Esophagus squamous epithelium (tissue), 5 donors: Measurements from ENCODE around the gene LPP. TPM values are rescaled to one million over a fixed set of nuclear protein-coding genes. Genes with fewer than 3 reads are reported as not detected.

Source experiments
- DNase-seq: peaks from one replicate; lab custom pipeline; 2025; lab: John Stamatoyannopoulos, UW
- H3K27ac ChIP-seq, 4 donors: fragments of 200-600 bp; sonication (generic); one replicate each; pipeline ENCODE4 v1.5.1; 2016 to 2019; ENCODE audit warnings: mild to moderate bottlenecking in 1 of 4
- H3K27me3 ChIP-seq, 4 donors: fragments of 200-600 bp; sonication (generic); 1 replicate in 3 of 4; 2 replicates in 1 of 4; pipeline versions ENCODE4 v1.5.1 to v1.6.0; 2017 to 2021; ENCODE audit warnings: antibody characterized with exemption in 1 of 4
- H3K36me3 ChIP-seq, 3 donors: fragments of 200-600 bp; sonication (generic); one replicate each; pipeline ENCODE4 v1.5.1; 2016 to 2019
- H3K4me1 ChIP-seq, 3 donors: fragments of 200-600 bp; sonication (generic); one replicate each; pipeline ENCODE4 v1.5.1; 2017 to 2019
- H3K4me3 ChIP-seq, 4 donors: fragments of 200-600 bp; sonication (generic); 1 replicate in 3 of 4; 2 replicates in 1 of 4; pipeline ENCODE4 v1.5.1; 2016 to 2019; ENCODE audit warnings: mild to moderate bottlenecking in 2 of 4, moderate library complexity in 1 of 4
- H3K9me3 ChIP-seq, 3 donors: fragments of 200-600 bp; sonication (generic); one replicate each; pipeline ENCODE4 v1.5.1; 2016 to 2019
- CTCF ChIP-seq, 6 experiments: fragments of 450-650 bp in 4 of 6; fragments of 200-600 bp in 2 of 6; sonication (generic) in 2 of 6; IDR thresholded peaks; one replicate each; pipeline ENCODE4 v1.5.1; 2016 to 2019; ENCODE audit warnings: antibody characterized with exemption in 6 of 6, mild to moderate bottlenecking in 4 of 6, moderate library complexity in 4 of 6
- POLR2A ChIP-seq, 4 donors: fragments of 450-650 bp; IDR thresholded peaks; one replicate each; pipeline ENCODE4 v1.6.1; 2017; ENCODE audit warnings: antibody characterized with exemption in 4 of 4, mild to moderate bottlenecking in 4 of 4, moderate library complexity in 3 of 4
- WGBS, 2 donors: methylation state at CpG; one replicate each; pipeline ENCODE4 v1.1.5; 2018; 5-methylcytosine and 5-hydroxymethylcytosine counted together
- intact Hi-C: fragments of 100-400 bp; cut with DNase I; formaldehyde crosslinking; loops from one replicate; pipeline ENCODE4 v1.15.0; 2022
- total RNA-seq, 4 donors: library from RNA; depleted of rRNA; stranded (reverse); fragments of >200 nt; gene quantifications; one replicate each; pipeline ENCODE4 v1.1.0, GENCODE V29; 2016
- donor health status: DM: yes; HTN: yes; CAD: no.

LPP gene
- 100 to 1,000 TPM in 2 of 4 donors, 10 to 100 TPM in 2; 41.4 to 369 (median 97.3) TPM for total RNA-seq

GRCh38 chr3:188154014-188154808 is at the start of gene LPP:
LPP (plus strand) TSS chr3:188154157; CDS start chr3:188406121, 251,964 bp downstream.
- peak; percentile 35 for DNase-seq
- peaks cover 24 to 77% (median 28%) of the 10 kb centered on the region in 3 donors for H3K4me1 ChIP-seq
- H3K27ac ChIP-seq: peak within 1 kb of the TSS; percentile 93 to 98 (median 96)
- peak within 1 kb of the TSS; percentile 69 to 93 (median 92) for H3K4me3 ChIP-seq
- intact Hi-C loops: no loop called here
- H3K36me3 ChIP-seq: no peaks in the 10 kb centered on the region
- 0% methylated on average over 7 to 11 of the region's 66 CpGs for WGBS, 2 donors
- no peaks in the 10 kb centered on the region for H3K27me3 ChIP-seq
- peak in 2 of 4 donors; percentile 33 to 77 for TF ChIP-seq POLR2A (IDR thresholded peaks at IDR 0.05)
- TF ChIP-seq CTCF (IDR thresholded peaks at IDR 0.05): no peak
- no peaks in the 10 kb centered on the region for H3K9me3 ChIP-seq

GRCh38 chr3:188106006-188106405 is 48.0 kb upstream of the LPP start:
- 71 to 95% methylated on average over 1 of the region's 1 CpG for WGBS, 2 donors
- H3K4me3 ChIP-seq: no peak overlapping the region
- H3K4me1 ChIP-seq: no peaks in the 10 kb centered on the region

GRCh38 chr3:188106454-188106853 is 47.5 kb upstream of the LPP start:
- no peak for DNase-seq
- no peaks in the 10 kb centered on the region for H3K9me3 ChIP-seq
- intact Hi-C loops: no loop called here
- no peaks in the 10 kb centered on the region for H3K36me3 ChIP-seq
- no peak for TF ChIP-seq CTCF (IDR thresholded peaks at IDR 0.05)
- TF ChIP-seq POLR2A (IDR thresholded peaks at IDR 0.05): no peak
- 91 to 95% methylated on average over 5 of the region's 5 CpGs for WGBS, 2 donors
- H3K4me3 ChIP-seq: no peak overlapping the region
- H3K27ac ChIP-seq: no peak overlapping the region
- no peaks in the 10 kb centered on the region for H3K4me1 ChIP-seq
- peaks cover 0 to 27% (median 0%) of the 10 kb centered on the region in 4 donors for H3K27me3 ChIP-seq

More at GRCh38 chr3:188106006-188106405, 48.0 kb upstream of the LPP start:
- no peak for TF ChIP-seq POLR2A (IDR thresholded peaks at IDR 0.05)
- no peak for TF ChIP-seq CTCF (IDR thresholded peaks at IDR 0.05)
- Histone ChIP-seq H3K36me3 (no peaks in the 10 kb centered on the region), H3K27ac (no peak overlapping the region), H3K9me3 (no peaks in the 10 kb centered on the region), H3K27me3 (peaks cover 0 to 27% (median 0%) of the 10 kb centered on the region in 4 donors)
- intact Hi-C loops: no loop called here
- no peak for DNase-seq

- H3K9me3 ChIP-seq: no peaks in the 10 kb centered on the region
- no peak overlapping the region for H3K27ac ChIP-seq
- TF ChIP-seq POLR2A (IDR thresholded peaks at IDR 0.05) (no peak), CTCF (IDR thresholded peaks at IDR 0.05) (no peak)
- DNase-seq: no peak
- no peaks in the 10 kb centered on the region for H3K36me3 ChIP-seq
- H3K4me3 ChIP-seq: no peak overlapping the region
- peaks cover 0 to 30% (median 0%) of the 10 kb centered on the region in 4 donors for H3K27me3 ChIP-seq
- intact Hi-C loops: no loop called here
- no peaks in the 10 kb centered on the region for H3K4me1 ChIP-seq
- 85% methylated on average over 12 to 14 of the region's 15 CpGs for WGBS, 2 donors
These were observed 46.8 kb upstream of the LPP start for GRCh38 chr3:188106887-188107830.
